Activated T-helper 9 cell treated with anti-CD3 and anti-CD28 coated beads, Interleukin-2, amount 50 U/mL, for 16 hours (primary cell): Measurements from ENCODE around the gene MTMR10.

Experiments used
- DNase-seq: peaks from one replicate; pipeline ENCODE4 v3.0.0-alpha.2; 2020; ENCODE audit warnings: low read depth

The MTMR10 gene

DNA sequence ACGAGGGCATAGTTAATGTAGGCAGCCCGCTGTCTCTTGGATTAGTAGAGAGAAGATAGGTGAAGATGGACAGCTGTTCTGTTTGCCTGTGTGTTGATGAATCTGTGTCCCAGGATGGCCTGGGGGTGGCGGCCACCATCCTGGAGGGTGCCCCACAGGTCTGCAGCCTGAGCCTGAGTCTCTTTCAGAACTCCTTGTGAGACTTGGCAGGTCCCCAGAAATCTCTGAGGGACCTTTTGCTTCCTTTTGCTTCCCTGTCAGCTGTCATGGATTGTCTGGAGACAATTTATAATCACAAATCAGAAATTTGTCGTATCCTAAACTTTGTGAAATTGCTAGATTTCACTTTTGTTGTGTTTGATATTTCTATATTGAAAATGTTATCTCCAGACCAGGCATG lies 70.3 kb downstream of the MTMR10 start:
- no peak for DNase-seq

DNA sequence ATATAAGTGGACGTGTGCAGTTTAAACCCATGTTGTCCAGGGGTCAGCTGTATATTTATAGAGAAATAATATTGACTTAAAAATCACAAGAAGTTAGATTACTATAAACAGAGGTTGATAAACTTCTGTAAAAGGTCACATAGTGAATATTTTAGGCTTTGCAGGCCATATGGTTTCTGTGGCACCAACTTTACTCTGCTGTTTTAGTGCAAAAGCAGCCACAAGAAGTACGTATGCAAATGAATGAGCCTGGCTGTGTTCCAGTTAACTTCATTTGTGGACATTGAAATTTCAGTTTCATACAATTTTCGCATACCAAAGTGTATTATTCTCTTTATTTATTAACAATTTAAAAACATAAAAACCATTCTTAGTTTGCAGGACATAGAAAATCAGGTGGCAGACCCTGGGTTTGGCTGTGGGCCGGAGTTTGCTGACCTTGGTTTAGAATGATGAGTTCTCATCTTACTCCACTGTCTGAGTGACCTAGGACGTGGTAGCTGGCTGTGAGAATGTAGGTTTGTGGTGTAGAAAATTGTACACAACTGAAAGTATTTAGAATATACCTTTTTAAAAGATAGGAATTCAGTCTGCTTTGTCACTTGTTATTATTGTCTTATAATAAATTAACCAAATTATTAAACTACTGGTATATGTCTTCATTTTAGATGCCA lies 71.4 kb downstream of the MTMR10 start:
- DNase-seq: no peak

DNA sequence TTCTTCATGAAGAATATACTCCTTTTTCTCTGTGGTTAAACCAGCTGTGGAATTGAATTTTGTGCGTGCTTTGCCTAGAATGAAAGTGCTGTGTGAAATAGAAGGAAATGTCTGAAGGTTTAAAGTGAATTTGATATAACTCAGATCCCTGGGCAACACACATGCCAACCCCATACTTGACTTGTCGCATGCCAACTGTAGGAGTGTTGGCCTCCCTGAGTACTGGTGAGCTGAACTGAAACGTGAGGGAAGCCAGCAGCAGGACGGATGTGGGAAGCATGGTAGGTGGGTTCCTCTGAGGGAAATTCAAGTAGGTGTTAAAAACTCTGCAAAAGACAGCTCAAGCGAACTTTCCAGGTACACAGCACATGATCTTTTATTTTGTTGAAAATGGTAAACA lies 73.1 kb downstream of the MTMR10 start:
- no peak for DNase-seq

DNA sequence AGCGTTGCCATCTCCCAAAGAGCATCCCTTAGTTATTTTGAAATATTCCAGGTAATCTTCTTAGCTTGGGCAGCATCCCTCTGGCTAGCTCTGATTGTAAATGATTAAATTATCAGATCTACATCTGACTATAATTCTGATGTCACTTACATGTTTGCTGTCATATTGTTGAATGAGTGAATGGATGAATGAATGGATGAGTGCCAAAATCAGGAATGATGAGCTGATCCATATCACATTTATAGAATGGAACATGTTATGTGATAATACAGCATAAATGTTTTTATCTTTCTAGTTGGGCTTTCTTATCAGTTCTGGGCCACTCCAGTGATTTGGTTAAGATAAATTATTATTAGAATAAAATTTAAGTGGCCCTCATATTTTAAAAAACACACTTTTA lies 73.8 kb downstream of the MTMR10 start:
- DNase-seq: no peak

DNA sequence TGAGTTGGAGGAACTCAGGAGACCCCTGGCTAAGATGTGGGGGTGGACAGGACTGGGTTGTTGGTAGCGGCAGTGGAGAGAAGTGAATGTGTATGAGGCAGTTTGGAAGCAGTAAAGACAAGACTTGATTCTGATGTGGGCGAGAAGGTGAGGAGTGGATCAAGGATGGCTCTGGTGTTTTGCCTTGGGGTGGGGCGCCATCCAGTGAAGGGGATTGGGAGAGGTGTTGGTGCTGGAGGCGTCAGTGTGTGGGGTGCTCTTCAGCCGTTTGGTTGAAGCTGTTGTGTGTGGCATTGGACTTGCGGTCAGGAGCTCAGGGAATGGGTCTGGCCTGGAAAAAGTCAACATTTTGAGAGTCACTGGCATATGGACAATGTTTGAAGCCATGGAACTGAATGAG lies 74.4 kb downstream of the MTMR10 start:
- DNase-seq: no peak

DNA sequence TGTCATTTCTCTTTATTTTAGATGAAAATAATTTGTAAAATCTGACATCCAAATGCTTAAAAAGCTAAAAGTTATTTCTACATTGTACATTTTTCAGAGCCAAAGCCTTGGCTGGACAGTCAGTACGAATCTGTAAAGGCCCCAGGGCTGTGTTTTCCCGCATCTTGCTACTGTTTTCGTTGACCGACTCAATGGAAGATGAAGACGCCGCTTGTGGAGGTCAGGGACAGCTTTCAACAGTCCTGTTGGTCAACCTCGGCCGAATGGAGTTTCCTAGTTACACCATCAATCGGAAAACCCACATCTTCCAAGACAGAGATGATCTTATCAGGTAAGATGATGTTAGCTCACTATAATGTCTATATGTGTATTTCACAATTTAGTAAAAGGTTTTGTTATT lies 77.7 kb downstream of the MTMR10 start:
- DNase-seq: no peak

DNA sequence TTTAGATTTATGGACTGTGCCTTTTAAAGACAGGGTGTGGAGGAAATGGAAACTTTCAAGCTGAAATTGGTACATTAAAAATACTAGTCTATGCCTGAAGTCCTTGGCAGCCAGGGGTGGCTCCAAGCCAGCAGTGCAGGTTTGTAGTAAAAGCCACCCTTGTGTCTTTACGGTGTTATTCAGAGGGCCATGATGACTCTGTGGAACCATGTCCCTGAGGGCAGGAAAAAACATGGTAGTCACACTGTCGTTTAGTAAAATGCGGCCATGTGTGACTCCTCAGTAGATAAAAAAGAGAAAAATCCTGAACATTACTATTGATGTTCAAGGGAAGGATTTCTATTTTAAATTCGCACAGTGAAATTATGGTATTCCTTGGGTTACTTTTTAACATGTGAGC lies 85.1 kb downstream of the MTMR10 start:
- DNase-seq: no peak

DNA sequence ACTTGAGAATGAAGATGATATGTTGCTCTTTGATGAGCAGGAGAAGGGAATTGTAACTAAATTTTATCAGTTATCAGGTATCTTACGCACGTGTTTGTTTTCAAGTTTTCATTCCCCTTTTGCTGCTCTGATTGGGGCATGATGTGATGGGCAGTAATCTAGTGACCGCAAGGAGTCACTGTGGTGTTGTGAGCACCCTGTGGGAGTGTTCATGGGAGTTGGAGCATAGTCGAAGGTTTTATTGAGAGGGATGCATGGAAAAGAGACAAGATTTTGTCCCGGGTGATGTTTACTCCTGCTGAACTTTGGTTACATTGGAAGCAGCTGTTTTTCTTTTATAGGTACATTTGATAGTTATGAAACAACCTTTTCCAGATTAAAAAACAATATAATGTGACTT lies 85.6 kb downstream of the MTMR10 start:
- DNase-seq: no peak

DNA sequence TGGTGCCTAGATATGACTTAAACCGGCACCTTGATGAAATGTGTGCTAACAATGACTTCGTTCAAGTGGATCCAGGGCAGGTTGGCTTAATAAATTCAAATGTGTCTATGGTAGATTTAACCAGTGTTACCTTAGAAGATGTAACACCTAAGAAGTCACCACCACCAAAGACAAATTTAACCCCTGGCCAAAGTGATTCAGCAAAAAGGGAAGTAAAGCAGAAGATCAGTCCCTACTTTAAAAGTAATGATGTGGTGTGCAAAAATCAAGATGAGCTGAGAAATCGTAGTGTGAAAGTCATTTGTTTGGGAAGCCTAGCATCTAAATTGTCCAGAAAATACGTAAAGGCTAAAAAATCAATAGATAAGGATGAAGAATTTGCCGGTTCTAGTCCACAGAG lies 86.6 kb downstream of the MTMR10 start:
- DNase-seq: no peak

DNA sequence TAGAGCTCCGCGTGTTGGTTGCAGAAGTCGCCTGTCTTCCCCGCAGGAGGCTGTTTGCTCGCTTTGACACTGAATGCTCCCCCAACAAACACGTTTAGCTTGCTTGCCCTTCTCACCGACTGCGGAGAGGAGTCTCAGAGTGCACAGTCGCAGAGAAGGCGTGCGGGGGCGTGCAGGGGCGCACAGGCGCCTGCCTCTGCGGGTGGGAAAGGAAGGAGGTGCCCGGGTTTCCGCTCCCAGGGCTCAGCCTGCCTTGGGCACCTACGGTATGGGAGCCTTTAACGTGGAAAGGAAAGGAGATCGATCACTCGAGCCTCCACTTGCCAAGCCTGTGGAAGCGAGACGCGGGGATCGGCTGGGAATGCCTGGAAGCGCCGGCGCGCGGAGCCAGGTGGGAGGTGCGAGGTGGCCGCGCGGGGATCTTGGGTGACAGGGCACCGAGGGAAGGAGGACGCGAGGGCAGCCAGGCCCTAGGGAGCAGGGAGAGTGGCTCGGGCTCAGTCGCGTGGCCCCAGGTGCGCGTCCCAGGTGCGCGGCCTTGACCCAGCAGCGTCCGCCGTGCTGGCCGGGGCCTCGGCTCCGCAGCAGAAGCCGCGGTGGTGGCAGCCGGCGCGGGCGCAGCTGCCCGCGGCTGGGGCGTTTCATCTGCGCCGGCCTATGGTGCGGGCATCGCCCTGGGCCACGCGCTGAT lies 87.8 kb downstream of the MTMR10 start, which contains the start of gene FAN1:
Gene FAN1 (plus strand): TSS at position 419 of the 691 bp plus-strand sequence. CDS start 749 bp downstream, outside the sequence.
- DNase-seq: peak; percentile 68

DNA sequence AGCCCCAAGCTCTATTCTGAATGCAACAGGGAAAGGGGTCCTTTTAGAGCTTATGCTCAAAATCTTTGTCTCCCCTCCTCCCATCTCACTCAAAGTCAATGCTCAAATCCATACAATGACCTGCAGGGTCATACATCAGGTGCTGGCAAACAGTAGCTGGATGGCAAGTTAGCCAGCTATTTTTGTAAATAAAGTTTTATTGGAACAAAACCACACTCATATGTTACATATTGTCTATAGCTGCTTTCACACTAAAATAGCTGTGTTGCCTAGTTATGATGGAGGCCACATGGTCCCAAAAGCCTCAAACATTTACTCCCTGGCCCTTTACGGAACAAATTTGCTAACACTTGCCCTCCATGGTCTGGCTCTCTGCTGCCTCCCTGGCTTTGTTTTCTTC lies 89.5 kb downstream of the MTMR10 start:
- no peak for DNase-seq

DNA sequence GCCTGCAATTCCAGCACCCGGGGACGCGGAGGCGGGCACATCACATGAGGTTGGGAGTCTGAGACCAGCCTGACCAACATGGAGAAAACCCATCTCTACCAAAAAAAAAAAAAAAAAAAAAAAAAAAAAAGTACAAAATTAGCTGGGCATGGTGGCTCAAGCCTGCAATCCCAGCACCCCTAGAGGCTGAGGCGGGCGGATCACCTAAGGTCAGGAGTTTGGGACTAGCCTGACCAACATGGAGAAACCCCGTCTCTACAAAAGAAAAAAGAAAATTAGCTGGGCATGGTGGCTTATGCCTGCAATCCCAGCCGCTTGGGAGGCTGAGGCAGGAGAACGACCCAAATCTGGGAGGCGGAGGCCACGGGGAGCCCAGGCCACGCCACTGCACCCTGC lies 95.2 kb downstream of the MTMR10 start:
- DNase-seq: no peak

DNA sequence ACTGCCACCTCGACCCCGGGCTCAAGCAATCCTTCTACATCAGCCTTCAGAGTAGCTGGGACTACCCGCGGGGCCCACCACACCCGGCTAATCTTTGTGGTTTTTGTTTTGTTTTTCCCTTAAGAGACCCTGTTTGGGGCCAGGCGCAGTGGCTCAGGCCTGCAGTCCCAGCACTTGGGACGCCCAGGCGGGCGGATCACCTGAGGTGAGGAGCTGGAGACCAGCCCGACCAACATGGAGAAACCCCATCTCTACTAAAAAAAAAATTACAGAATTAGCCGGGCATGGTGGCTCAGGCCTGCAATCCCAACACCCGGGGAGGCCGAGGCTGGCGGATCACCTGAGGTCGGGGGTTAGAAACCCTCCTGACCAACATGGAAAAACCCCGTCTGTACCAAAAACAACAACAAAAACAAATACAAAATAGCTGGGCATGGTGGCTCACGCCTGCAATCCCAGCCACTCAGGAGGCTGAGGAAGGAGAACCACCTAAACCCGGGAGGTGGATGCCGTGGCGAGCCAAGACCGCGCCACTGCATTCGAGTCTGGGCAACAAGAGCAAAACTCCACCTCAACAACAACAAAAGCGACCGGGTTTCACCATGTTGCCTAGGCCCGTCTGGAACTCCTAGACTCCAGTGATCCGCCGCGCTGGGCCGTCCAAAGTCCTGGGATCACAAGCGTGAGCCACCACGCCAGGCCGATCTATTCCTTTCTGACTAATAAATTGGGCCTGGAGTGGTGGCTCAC lies 95.8 kb downstream of the MTMR10 start:
- DNase-seq: no peak

DNA sequence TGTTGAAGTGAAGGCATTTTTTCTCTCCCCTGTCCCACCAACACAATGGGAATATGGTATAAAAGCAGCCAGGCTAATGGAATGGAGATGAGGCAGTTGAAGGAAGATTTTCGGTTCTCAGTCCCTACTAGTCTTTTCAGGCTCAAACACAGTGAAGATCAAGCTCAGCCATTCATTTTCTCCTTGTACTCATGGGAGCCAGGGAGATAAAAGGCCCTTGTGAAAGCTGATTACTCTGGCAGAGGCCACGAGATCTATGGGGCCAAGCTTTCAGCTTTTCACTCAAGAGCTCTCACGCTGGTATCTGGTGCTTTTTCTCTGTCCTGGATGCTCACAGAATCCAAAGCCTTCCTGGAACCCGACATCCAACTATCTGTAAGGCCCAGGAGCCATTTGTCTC lies 102.2 kb downstream of the MTMR10 start:
- no peak for DNase-seq
